GM12891 (cell line): ENCODE data around the gene SNX9.

ENCODE experiments used
- SPI1 ChIP-seq: IDR thresholded peaks from 2 replicates; pipeline ENCODE4 v1.6.1; 2011; ENCODE audit warnings: low read depth, low read length, control low read depth
- TAF1 ChIP-seq: IDR thresholded peaks from 2 replicates; pipeline ENCODE4 v1.6.1; 2011; ENCODE audit warnings: low read depth, low read length, control low read depth

- TF ChIP-seq TAF1, result no peak
- no peak for TF ChIP-seq SPI1
These were observed 106.0 kb downstream of the SNX9 start for GRCh38 chr6:157929076-157929475.
